Activated naive CD4-positive, alpha-beta T cell treated with anti-CD3 and anti-CD28 coated beads, Interleukin-2, amount 10 ng/mL, durations not matched to agents 7 days and 5 days (primary cell): ENCODE results near the gene NUDT17.
"Not testable (repeated sequence)": the region's sequence is repeated elsewhere in the genome, so short reads cannot be mapped to it uniquely, and the experiment has no call there.

ENCODE experiments used
- CTCF ChIA-PET: fragments of 350-600 bp; sonication (Branson Sonifier 250); formaldehyde crosslinking; loops from one replicate; lab custom pipeline; 2021; ENCODE audit warnings: antibody characterized with exemption; lab: Charles Lee
- DNase-seq: peaks from one replicate; pipeline ENCODE4 v3.0.0-alpha.2; 2020
- H3K27ac Mint-ChIP-seq: one replicate; pipeline ENCODE4 v1.8.0; 2021; ENCODE audit warnings: mild to moderate bottlenecking, moderate library complexity, mixed read lengths
- H3K27me3 Mint-ChIP-seq: one replicate; pipeline ENCODE4 v1.8.0; 2021; ENCODE audit warnings: mild to moderate bottlenecking, mixed read lengths
- H3K36me3 Mint-ChIP-seq: one replicate; pipeline ENCODE4 v1.8.0; 2021; ENCODE audit warnings: mixed read lengths
- H3K4me1 Mint-ChIP-seq: one replicate; pipeline ENCODE4 v1.8.0; 2021; ENCODE audit warnings: mixed read lengths
- H3K4me3 Mint-ChIP-seq: one replicate; pipeline ENCODE4 v1.8.0; 2021; ENCODE audit warnings: mild to moderate bottlenecking, moderate library complexity, mixed read lengths
- H3K9me3 Mint-ChIP-seq: one replicate; pipeline ENCODE4 v1.8.0; 2021; ENCODE audit warnings: mixed read lengths

NUDT17 gene

DNA sequence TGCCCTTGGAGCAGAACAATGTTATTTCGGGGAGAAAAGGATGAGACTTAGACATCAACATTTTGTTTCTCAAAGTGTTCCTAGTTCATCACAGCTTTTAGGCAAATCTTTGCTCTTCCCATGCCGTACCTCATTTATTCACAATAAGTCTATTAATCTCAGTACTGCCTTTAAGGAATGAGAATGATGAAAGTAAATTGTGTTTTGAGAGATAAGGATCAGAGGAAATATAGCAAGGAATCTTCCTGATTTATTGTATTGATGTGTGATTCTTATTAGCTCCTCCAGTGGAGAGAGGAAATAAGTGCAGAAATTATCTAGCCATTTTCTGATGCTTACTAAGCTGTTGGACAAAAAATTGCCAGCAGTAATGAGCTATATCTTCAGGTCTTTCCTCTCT lies 19.4 kb upstream of the NUDT17 start:
- Mint-ChIP-seq H3K4me3 (peak overlapping the region; percentile 96), H3K9me3 (no peaks in the 10 kb centered on the region), H3K27me3 (no peaks in the 10 kb centered on the region), H3K36me3 (peaks cover 46% of the 10 kb centered on the region), H3K4me1 (peaks cover 38% of the 10 kb centered on the region), H3K27ac (no peak overlapping the region)
- DNase-seq: no peak
- CTCF ChIA-PET: interaction anchor here (0.9 to 6.3 kb wide), 4 partner anchors 12 to 24 kb away, joined by 3 to 59 read pairs (median 4); partner anchors contain the start of gene NUDT17

DNA sequence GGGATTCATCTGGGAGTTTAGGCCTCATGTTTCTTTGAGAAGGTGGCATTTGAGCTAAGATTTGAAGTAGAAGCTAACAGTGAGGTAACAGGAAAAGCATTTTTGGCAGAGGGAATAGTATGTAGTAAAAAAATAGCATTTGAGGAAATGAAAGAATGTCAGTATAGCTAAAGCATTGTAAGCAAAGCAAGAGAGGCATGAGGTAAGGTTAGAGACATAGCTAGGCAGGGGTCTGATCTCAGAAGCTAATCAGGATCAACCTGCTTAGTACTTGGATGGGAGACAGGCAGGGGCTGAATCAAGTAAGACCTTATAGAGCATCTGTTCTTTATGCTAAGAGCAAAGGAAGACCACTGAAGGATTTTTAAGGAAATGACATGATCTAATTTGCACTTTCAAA lies 17.5 kb upstream of the NUDT17 start:
- CTCF ChIA-PET: interaction anchor here (6.3 kb wide), 1 partner anchor 18 kb away, joined by 59 read pairs; the partner anchor contains the start of gene NUDT17
- peaks cover 35% of the 10 kb centered on the region for H3K4me1 Mint-ChIP-seq
- H3K27me3 Mint-ChIP-seq: no peaks in the 10 kb centered on the region
- H3K9me3 Mint-ChIP-seq: no peaks in the 10 kb centered on the region
- H3K4me3 Mint-ChIP-seq: no peak overlapping the region
- H3K27ac Mint-ChIP-seq: no peak overlapping the region
- no peak for DNase-seq
- peaks cover 51% of the 10 kb centered on the region for H3K36me3 Mint-ChIP-seq

DNA sequence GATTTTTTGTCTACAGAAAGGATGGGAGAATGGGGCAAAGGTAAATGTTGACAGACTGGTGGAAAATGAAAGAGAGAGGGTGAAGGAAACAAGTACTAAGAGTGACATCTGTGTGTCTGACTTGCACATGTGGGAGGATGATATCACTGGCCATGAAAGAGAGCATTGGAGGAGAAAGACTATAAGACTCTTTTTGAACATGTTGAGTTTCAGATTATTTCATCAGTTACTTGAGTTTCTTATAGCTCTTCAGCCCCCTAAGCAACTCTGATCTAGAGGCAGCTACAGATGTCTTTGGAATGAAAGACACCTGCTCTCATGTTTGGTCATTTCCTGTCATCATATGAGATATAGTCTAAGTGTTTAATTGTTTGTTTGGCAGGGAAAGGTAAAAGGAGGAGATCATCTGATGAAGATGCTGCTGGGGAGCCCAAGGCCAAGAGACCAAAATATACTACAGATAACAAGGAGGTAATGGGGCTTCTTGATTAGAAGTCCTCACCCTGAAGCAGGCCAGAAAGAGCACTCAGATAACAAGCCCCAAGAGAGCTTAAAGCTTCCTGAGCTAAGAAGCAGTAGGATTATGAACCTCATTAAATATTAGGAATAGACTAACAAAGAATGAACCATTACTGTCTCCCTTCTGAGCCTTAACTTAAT lies 16.9 kb upstream of the NUDT17 start:
- H3K4me3 Mint-ChIP-seq: no peak overlapping the region
- no peak overlapping the region for H3K27ac Mint-ChIP-seq
- peaks cover 35% of the 10 kb centered on the region for H3K4me1 Mint-ChIP-seq

DNA sequence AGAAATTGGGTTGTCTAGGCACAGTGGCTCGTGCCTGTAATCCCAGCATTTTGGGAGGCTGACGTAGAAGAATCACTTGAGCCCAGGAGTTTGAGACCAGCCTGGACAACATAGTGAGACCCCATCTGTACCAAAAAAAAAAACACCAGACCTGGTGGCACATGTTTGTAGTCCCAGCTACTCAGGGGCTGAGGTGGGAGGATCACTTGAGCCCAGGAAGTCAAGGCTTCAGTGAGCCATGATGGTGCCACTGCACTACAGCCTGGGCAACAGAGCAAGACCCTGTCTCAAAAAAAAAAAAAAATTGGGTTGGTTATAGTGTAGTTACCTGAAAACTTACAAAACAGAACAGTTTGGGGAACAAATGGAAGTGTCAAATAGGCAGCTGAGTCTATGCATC lies 14.6 kb upstream of the NUDT17 start:
- Mint-ChIP-seq H3K36me3 (peaks cover 58% of the 10 kb centered on the region), H3K4me1 (peaks cover 22% of the 10 kb centered on the region)
- not testable (repeated sequence) for H3K27me3 Mint-ChIP-seq, H3K27ac Mint-ChIP-seq, H3K4me3 Mint-ChIP-seq, DNase-seq, H3K9me3 Mint-ChIP-seq
- CTCF ChIA-PET: interaction anchor here (0.6 to 2.2 kb wide), 3 partner anchors 13 to 1678 kb away, joined by 3 to 4 read pairs (median 3); no protein-coding TSS in a partner anchor

More for the DNA sequence above, 16.9 kb upstream of the NUDT17 start:
- no peaks in the 10 kb centered on the region for H3K9me3 Mint-ChIP-seq
- no peaks in the 10 kb centered on the region for H3K27me3 Mint-ChIP-seq
- no peak for DNase-seq
- H3K36me3 Mint-ChIP-seq: peaks cover 56% of the 10 kb centered on the region
- CTCF ChIA-PET: interaction anchor here (6.3 kb wide), 1 partner anchor 18 kb away, joined by 59 read pairs; the partner anchor contains the start of gene NUDT17

DNA sequence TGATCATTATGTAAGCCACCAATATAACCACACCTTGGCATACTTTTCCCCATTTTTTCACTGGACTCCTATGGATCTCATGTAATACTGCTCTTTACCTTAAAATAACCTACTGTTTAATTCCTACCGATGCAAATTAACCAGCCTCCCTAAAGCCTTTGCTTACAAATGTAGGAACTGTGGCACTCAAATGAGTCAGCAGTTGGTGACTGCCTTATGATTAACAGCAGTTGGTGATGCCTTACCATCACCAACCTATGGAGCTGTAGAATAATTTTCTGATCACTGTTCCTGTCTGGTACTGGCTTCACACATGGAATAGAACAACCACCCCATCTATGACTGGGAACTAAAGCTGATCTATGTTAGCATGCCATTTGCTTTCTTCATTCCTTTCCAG lies 7.8 kb upstream of the NUDT17 start:
- H3K27me3 Mint-ChIP-seq: no peaks in the 10 kb centered on the region
- no peak overlapping the region for H3K4me3 Mint-ChIP-seq
- no peak for DNase-seq
- CTCF ChIA-PET: interaction anchor here (1.1 to 3.2 kb wide), 2 partner anchors 8 to 12 kb away, joined by 3 to 20 read pairs; partner anchors contain the start of gene NUDT17
- H3K9me3 Mint-ChIP-seq: no peaks in the 10 kb centered on the region
- no peaks in the 10 kb centered on the region for H3K4me1 Mint-ChIP-seq
- H3K36me3 Mint-ChIP-seq: peaks cover 56% of the 10 kb centered on the region
- no peak overlapping the region for H3K27ac Mint-ChIP-seq

DNA sequence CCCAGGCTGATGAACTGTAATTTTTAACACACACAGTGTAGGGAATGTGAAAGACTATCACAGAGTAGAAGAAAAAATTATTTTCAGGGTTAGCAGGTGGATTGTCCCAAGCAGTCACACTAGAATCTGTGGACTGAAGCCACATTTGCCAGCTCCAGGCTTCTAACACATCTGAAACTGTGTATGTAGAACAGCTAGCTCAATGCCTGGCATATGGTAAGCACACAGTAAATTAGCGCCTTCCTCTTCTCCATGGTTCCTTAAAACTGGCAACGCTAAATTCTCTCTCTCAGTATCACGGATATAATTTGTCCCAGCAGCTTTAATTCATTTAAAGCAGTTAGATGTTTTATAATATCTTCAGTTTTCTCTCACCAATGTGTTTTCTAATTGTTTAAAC lies 2.4 kb upstream of the NUDT17 start:
- no peak overlapping the region for H3K27ac Mint-ChIP-seq
- peaks cover 5% of the 10 kb centered on the region for H3K4me1 Mint-ChIP-seq
- no peaks in the 10 kb centered on the region for H3K9me3 Mint-ChIP-seq
- H3K4me3 Mint-ChIP-seq: no peak overlapping the region
- no peaks in the 10 kb centered on the region for H3K27me3 Mint-ChIP-seq
- no peak for DNase-seq
- peaks cover 29% of the 10 kb centered on the region for H3K36me3 Mint-ChIP-seq
- CTCF ChIA-PET: interaction anchor here (0.6 to 9.5 kb wide), 5 partner anchors 15 to 168 kb away, joined by 3 to 121 read pairs (median 106); partner anchors contain the start of genes ITGA10 and PIAS3

DNA sequence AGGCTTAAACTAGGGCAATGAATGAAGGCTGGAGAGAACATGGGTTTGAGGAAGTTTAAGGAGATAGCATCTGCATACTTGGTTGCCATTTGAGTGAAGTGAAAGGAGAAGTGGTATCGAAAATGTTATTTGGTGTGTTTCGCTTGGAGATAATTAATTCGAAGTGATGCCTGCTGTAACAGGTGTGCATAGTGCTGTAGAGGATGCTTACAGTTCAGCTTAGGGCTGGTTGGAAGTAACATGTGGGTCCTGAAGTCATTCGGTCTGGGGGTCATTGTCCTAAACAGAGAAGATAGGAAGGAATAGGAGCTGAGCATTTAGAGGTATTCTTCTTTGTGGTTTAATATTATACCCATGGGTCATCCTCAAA lies 301 bp upstream of the NUDT17 start:
- H3K36me3 Mint-ChIP-seq: peaks cover 17% of the 10 kb centered on the region
- no peak overlapping the region for H3K4me3 Mint-ChIP-seq
- H3K9me3 Mint-ChIP-seq: no peaks in the 10 kb centered on the region
- H3K27me3 Mint-ChIP-seq: no peaks in the 10 kb centered on the region
- DNase-seq: no peak
- H3K27ac Mint-ChIP-seq: no peak overlapping the region
- H3K4me1 Mint-ChIP-seq: peaks cover 10% of the 10 kb centered on the region
- CTCF ChIA-PET: interaction anchor here (0.9 to 9.5 kb wide), 31 partner anchors 9 to 187 kb away, joined by 3 to 121 read pairs (median 6); partner anchors contain the start of genes ANKRD34A, ANKRD35, HJV and ITGA10

DNA sequence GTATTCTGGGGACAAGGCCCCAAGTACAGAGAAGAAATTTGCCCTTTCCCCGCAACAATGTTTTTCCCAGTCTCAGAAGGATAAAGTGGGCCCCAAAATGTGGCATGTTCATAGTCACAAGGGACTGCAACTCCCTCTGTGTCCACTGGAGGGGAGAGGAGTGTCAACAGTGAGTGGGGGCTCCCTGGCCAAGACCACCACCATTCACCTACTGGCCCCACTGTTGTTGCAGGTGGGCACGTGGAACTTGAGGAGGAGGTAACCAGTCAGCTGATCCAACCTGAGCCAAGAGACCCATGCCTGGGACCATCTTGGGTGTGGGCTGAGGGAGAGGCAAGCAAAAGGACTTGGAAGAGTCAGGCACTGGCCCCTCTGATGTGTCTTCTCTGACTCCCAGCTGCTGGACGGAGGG lies 777 bp downstream of the NUDT17 start:
- Mint-ChIP-seq H3K27ac (peak overlapping the region; percentile 50), H3K36me3 (peaks cover 16% of the 10 kb centered on the region), H3K4me1 (peaks cover 12% of the 10 kb centered on the region), H3K9me3 (no peaks in the 10 kb centered on the region), H3K4me3 (no peak overlapping the region), H3K27me3 (no peaks in the 10 kb centered on the region)
- CTCF ChIA-PET: interaction anchor here (0.7 to 9.5 kb wide), 25 partner anchors 10 to 191 kb away, joined by 3 to 121 read pairs (median 5); partner anchors contain the start of genes ANKRD34A, ANKRD35, ITGA10 and LIX1L
- DNase-seq: peak; percentile 56

DNA sequence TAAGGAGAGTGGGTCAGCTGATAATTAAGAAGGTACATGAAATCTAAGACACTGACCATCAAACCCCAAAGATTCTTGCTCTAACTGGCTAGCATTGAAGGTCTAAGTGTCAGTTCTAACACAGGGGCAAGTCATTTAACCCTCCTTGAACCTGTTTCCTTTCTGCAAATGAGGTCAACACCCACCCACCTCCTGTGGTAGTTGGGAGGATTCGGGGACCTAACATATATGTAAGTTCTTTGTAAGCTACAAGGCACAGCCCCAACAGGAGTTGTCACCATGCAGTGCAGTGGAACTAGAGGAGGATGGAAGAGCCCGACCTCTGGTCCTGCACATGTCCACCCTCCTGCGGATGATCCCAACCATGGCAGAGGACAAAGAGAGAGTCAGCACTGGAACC lies 2.4 kb downstream of the NUDT17 start:
- Mint-ChIP-seq H3K9me3 (no peaks in the 10 kb centered on the region), H3K36me3 (peaks cover 10% of the 10 kb centered on the region), H3K27me3 (no peaks in the 10 kb centered on the region), H3K4me3 (no peak overlapping the region), H3K27ac (no peak overlapping the region), H3K4me1 (peaks cover 12% of the 10 kb centered on the region)
- CTCF ChIA-PET: interaction anchor here (0.9 to 9.5 kb wide), 10 partner anchors 10 to 169 kb away, joined by 3 to 121 read pairs (median 18); partner anchors contain the start of genes ANKRD34A, ITGA10, PIAS3 and POLR3GL
- DNase-seq: no peak

DNA sequence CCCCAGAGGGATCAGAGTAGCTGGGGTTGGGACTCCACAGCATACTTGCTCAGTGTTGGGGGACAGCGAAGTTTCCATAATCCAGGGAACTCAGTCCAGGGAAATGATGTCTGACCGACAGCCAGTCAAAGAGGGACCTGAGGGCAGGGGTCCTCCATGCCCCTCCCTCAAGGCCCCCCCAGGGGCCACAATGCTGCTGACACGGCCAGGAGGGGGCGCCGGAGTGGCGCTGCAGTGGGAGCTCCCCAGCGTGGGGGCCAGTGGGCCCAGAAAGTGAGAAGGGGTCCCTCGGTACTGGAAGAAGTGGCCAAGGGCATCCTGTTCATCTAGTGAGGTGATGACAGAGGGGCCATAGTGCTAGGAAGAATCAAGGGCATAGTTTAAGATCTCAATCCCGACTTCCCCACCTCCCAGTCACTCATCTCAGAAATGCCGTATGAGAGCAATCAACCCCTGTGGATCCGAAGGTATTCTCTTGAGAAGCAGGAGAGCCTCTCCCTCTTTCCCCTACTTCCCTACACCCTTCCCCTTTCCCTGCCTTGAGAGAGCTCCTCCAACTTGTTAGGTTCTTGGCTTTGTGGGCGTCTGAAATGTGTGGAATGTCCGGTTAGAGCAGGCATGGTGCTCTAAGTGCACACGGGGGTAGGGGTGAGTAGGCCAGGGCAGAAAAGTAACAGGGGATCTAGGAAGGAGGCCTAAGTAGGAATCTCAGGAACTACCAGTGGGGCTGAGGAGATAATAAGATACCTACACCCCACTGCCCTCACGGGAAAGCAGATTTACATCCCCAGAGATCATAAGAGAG lies 4.1 kb downstream of the NUDT17 start:
- Mint-ChIP-seq H3K27me3 (no peaks in the 10 kb centered on the region), H3K36me3 (peaks cover 16% of the 10 kb centered on the region), H3K27ac (no peak overlapping the region), H3K4me1 (peaks cover 12% of the 10 kb centered on the region), H3K9me3 (no peaks in the 10 kb centered on the region), H3K4me3 (no peak overlapping the region)
- CTCF ChIA-PET: interaction anchor here (0.6 to 9.5 kb wide), 12 partner anchors 9 to 162 kb away, joined by 3 to 112 read pairs (median 5); partner anchors contain the start of genes ANKRD35, ITGA10 and PIAS3
- no peak for DNase-seq

DNA sequence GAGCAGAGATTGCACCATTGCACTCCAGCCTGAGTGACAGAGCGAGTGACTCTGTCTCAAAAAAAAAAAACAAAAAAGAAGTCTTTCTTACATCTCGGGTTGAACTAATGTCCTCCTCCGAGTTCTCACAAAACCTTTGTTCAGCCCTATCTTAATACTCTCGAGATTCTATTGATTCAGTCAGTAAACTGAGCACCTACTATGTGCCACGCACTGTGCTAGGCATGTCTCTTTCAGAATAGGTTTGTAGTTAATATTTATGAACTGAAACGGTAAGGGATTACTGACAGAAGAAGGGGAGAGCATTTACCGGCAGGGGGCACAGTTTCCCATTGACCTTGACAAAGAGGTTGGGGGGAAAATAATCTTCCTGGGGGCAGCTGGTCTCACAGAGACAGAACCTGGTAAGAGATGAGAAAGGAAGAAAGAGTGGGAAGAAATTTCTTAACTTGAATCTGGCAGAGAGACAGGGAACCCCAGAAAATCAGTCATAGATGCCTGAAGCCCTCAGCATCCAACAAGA lies 10.1 kb downstream of the NUDT17 start:
- no peak overlapping the region for H3K27ac Mint-ChIP-seq
- peaks cover 21% of the 10 kb centered on the region for H3K4me1 Mint-ChIP-seq
- CTCF ChIA-PET: interaction anchor here (0.7 to 7.7 kb wide), 2 partner anchors 10 to 17 kb away, joined by 4 to 121 read pairs; partner anchors contain the start of gene NUDT17
- no peak for DNase-seq
- no peak overlapping the region for H3K4me3 Mint-ChIP-seq
- H3K36me3 Mint-ChIP-seq: peaks cover 24% of the 10 kb centered on the region
- H3K27me3 Mint-ChIP-seq: no peaks in the 10 kb centered on the region
- H3K9me3 Mint-ChIP-seq: no peaks in the 10 kb centered on the region

DNA sequence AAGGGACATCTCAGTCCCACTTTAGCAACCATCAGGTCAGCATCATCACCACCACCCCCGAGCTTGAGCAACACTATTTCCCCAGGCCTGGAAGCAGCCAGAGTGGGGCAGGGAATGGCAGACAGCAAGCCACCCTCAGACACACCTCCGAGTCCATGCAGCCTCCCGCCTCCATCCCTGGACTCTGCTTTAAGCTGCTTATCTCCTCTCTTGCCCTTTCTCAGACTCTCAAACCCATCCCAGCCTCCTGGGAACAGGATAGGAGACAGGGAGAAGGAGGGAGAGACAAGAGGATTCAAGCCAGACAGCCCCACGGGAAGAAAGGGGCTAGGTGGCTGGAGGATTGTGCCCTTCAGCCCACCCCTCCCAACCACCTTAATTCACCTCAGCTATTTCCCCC lies 11.7 kb downstream of the NUDT17 start:
- Mint-ChIP-seq H3K9me3 (no peaks in the 10 kb centered on the region), H3K36me3 (peaks cover 16% of the 10 kb centered on the region), H3K4me1 (peaks cover 21% of the 10 kb centered on the region), H3K27ac (no peak overlapping the region), H3K27me3 (peaks cover 5% of the 10 kb centered on the region), H3K4me3 (peak overlapping the region; percentile 47)
- no peak for DNase-seq
- CTCF ChIA-PET: interaction anchor here (0.6 to 7.7 kb wide), 8 partner anchors 8 to 155 kb away, joined by 3 to 121 read pairs (median 4); partner anchors contain the start of genes NUDT17 and RBM8A

DNA sequence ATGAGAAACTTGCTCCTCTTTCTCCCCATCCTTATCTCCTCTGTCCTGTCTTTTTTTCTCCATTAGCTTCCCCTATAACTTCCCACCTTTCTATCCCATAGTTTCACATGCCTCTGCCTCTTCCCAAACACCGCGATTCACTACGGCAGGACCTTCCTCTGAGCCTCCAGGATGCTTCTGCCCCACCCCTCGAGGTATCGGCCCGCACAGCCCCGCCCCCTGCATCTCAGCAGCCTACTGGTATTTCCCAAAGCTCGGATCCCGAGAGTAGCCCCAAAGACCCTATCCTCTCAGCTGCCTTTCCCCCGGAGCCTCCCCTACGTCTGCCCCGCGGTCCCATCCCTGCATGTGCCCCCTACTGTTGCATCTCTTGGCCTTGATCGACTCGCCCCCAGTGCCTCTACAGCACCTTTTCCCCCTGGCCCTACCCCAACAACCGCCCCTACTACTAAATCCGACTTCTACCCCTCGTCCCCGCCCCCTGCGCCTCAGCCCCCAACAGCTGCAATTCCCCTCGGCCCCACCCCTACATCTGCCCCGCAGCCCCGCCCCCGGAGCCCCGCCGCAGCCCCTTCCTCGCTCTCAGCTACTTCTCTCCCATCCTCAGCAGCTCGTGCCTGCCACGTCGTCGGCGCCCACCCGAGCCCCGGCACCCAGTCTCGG lies 12.9 kb downstream of the NUDT17 start:
- peaks cover 14% of the 10 kb centered on the region for H3K36me3 Mint-ChIP-seq
- H3K4me1 Mint-ChIP-seq: peaks cover 21% of the 10 kb centered on the region
- DNase-seq: peak; percentile 71
- H3K9me3 Mint-ChIP-seq: no peaks in the 10 kb centered on the region
- peak overlapping the region; percentile 82 for H3K27ac Mint-ChIP-seq
- CTCF ChIA-PET: interaction anchor here (0.8 to 7.7 kb wide), 11 partner anchors 9 to 154 kb away, joined by 3 to 121 read pairs (median 8); partner anchors contain the start of genes ANKRD34A, ANKRD35, ITGA10 and NUDT17
- H3K27me3 Mint-ChIP-seq: peaks cover 16% of the 10 kb centered on the region
- peak overlapping the region; percentile 89 for H3K4me3 Mint-ChIP-seq
